Stimulated activated CD8-positive, alpha-beta memory T cell treated with anti-CD3 and anti-CD28 coated beads, Interleukin-2, amount 100 ng/mL, for 1 hour (primary cell): ENCODE results near the gene SMTN.

Source experiments
- DNase-seq, 2 donors: peaks; one replicate each; pipeline ENCODE4 v3.0.0-alpha.2; 2020; ENCODE audit warnings: low read depth in 2 of 2

Gene SMTN

GRCh38 chr22:31153357-31153756 is 72.2 kb downstream of the SMTN start:
- DNase-seq: no peak
